K562 (cell line): ENCODE measurements around the gene SPINK5.

Experiments used
- CTCF ChIP-seq, 3 experiments: IDR thresholded peaks in 2 of 3; conservative IDR thresholded peaks in 1 of 3; 2 replicates each; pipeline ENCODE4 v1.5.1; 2011 to 2012; ENCODE audit warnings: low read length in 3 of 3, mild to moderate bottlenecking in 3 of 3, control low read depth in 2 of 3, improper control_type of control experiment in 1 of 3, inconsistent platforms in 1 of 3, low read depth in 1 of 3, mixed read lengths in 1 of 3, moderate library complexity in 1 of 3; ENCODE audit not compliant: insufficient read depth in 2 of 3
- MAX ChIP-seq: sonication (generic); formaldehyde crosslinking; IDR thresholded peaks from 2 replicates; pipeline ENCODE4 v1.9.0; 2022; ENCODE audit warnings: mild to moderate bottlenecking, missing genetic modification reagents
- POLR2A ChIP-seq: fragments of 450-650 bp; conservative IDR thresholded peaks from 2 replicates; pipeline ENCODE4 v1.6.1; 2016
- PRPF4 ChIP-seq: fragments of 200-400 bp; formaldehyde crosslinking; IDR thresholded peaks from one replicate; pipeline ENCODE4 v1.6.1; 2017; ENCODE audit warnings: low read length, low read depth, mild to moderate bottlenecking; ENCODE audit not compliant: insufficient read depth, poor library complexity, severe bottlenecking
- RBM15 ChIP-seq: fragments of 200-400 bp; formaldehyde crosslinking; IDR thresholded peaks from 2 replicates; pipeline ENCODE4 v1.6.1; 2018; ENCODE audit warnings: mild to moderate bottlenecking, low read length, moderate library complexity; ENCODE audit not compliant: insufficient read depth
- ZNF347 ChIP-seq: fragments of 450-650 bp; formaldehyde crosslinking; IDR thresholded peaks from 2 replicates; pipeline ENCODE4 v1.4.0; 2020; ENCODE audit warnings: low read depth, mild to moderate bottlenecking, moderate library complexity
- ZSCAN29 ChIP-seq: fragments of 450-650 bp; IDR thresholded peaks from 2 replicates; pipeline ENCODE4 v1.6.1; 2017

GRCh38 chr5:148120317-148120716 lies 56.5 kb downstream of the SPINK5 start:
- TF ChIP-seq ZNF347 (CRISPR knock-in tag) (no peak), CTCF (IDR thresholded peaks at IDR 0.05 in 2 of 3, conservative IDR thresholded peaks at IDR 0.05 in 1 of 3; ENCODE audit: insufficient read depth in 2 of 3, low read depth in 1 of 3, low read length in 3 of 3) (no peak), PRPF4 (no peak), ZSCAN29 (no peak), MAX (CRISPR knock-in tag) (no peak), RBM15 (no peak), POLR2A (no peak)
